ENCODE measurements around the gene FGFR2. TPM values are rescaled to one million over a fixed set of nuclear protein-coding genes. Genes with fewer than 3 reads are reported as not detected.

Gene FGFR2
- total and polyA plus RNA-seq, 9 donors: 0.42 to 18.2 (median 1.9) TPM

DNA sequence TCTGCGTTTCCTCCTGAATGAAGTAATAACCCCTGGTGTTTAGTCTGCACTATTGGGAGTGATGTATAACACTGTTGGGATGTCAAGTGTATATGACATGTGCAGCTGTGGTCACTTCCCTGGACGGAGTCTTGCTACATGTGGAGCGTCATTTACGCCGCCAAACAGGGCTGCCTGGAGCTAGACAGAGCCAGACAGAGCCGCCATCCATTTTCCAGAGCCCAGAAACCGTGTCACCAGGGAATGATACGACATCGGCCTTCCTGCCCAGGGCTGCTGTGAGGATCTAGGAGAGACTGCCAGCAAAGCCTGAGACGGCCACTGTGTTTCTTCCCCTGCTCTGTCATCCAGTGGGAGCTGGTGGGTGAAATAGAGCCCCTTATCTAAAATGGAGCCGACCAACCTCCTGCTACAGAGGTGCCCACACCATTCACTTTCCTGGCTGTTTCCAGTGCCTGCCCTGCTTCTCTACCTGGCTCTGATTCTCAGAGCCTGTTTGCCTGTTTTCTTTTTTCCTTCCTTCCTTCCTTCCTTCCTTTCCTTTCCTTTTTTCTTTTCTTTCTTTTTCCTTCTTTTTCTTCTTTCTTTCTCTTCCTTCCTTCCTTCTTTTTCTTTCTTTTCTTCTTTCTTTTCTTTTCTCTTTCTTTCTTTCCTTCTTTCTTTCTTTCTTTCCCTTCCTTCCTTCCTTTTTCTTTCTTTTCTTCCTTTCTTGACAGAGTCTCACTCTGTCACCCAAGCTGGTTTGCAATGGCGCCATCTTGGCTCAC, 13.3 kb upstream of the FGFR2 start:
- 44% methylated on average over 7 of the region's 12 CpGs for WGBS (ENCODE audit: insufficient coverage)
- Histone ChIP-seq H3K4me1 (ENCODE audit: control insufficient read depth, insufficient read depth, low read length) (peaks cover 23% of the 10 kb centered on the region), H3K4me3 (ENCODE audit: low read length) (no peak overlapping the region), H3K9me3 (replicated peaks; ENCODE audit: control insufficient read depth, low read depth, low read length) (no peaks in the 10 kb centered on the region), H3K27ac (ENCODE audit: low read length) (no peak overlapping the region), H3K27me3 (ENCODE audit: control insufficient read depth, insufficient read depth, low read length) (peaks cover 35% of the 10 kb centered on the region), H3K36me3 (ENCODE audit: control insufficient read depth, insufficient read depth, low read length) (no peaks in the 10 kb centered on the region)
- peak; percentile 11 for DNase-seq

DNA sequence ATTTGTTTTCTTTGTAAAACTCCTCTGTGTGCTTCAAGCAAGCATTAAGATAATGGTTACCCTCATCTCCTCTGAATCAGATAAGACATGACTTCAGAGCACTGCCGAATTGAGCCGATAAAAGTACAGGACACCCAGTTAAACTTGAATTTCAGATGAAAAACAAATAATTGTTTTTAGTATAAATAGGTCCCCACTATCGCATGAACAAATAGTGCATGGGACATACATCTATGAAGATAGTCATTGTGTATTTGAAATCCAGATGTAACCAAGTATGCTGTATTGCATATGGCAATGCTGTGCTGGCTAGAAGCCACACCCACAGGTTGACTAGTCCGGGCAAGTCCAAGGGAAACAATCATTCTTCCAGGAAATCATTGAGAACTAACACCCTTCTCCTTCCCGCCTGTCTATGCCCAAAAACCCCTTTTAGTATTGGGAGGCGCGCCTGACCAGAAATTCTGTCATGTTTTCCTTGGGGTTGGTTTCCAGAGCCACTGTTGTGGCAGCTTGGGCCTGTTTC, 12.6 kb upstream of the FGFR2 start:
- no peak overlapping the region for H3K27ac ChIP-seq (ENCODE audit: low read length)
- no peaks in the 10 kb centered on the region for H3K9me3 ChIP-seq (replicated peaks; ENCODE audit: control insufficient read depth, low read depth, low read length)
- no peaks in the 10 kb centered on the region for H3K36me3 ChIP-seq (ENCODE audit: control insufficient read depth, insufficient read depth, low read length)
- DNase-seq: no peak
- H3K4me1 ChIP-seq (ENCODE audit: control insufficient read depth, insufficient read depth, low read length): peaks cover 16% of the 10 kb centered on the region
- H3K4me3 ChIP-seq (ENCODE audit: low read length): no peak overlapping the region
- 100% methylated on average over 1 of the region's 7 CpGs for WGBS (ENCODE audit: insufficient coverage)
- peaks cover 39% of the 10 kb centered on the region for H3K27me3 ChIP-seq (ENCODE audit: control insufficient read depth, insufficient read depth, low read length)

DNA sequence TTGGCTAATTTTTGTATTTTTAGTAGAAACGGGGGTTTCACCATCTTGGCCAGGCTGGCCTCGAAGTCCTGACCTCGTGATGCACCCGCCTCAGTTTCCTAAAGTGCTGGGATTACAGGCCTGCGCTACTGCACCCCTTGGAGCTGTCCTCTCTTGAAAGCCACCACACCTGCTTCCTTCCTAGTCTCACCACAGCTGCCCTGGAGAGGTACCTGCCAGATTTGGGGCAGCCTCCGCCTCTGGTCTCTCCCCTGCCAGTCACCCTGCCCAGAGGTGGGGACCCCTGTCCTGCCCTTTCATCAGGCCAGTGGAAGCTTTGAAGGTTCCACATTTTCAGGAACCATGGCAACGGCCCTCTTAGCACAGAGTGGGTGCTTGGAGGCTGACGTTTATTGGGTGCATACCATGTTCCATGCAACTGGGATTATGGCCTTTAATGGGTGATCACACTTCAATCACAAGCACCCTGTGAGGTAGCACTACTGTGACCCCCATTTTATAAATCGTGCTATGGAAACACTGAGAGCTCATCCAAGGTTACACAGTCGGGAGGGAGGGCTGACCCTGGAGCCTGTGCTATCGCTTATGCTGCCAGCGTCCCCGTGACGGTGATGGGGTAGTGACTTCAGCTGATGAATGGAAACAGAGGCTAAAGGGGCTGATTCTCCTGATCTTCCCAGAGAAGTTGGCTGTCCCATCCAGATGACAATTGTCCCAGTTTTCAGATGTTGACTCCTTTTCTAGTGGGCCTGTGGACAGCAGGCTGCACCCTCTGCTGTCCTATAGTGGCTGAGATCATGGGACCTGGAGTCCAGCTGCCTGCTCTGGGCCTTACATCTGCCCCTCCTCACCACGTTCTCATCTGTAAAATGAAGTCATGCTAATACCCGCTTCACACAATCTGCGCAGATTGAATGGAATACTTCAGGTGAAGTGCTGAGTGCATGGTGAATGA, 11.5 kb upstream of the FGFR2 start:
- no peaks in the 10 kb centered on the region for H3K36me3 ChIP-seq (ENCODE audit: control insufficient read depth, insufficient read depth, low read length)
- H3K27me3 ChIP-seq (ENCODE audit: control insufficient read depth, insufficient read depth, low read length): peaks cover 42% of the 10 kb centered on the region
- 88% methylated on average over 13 of the region's 17 CpGs for WGBS (ENCODE audit: insufficient coverage)
- H3K4me3 ChIP-seq (ENCODE audit: low read length): no peak overlapping the region
- H3K9me3 ChIP-seq (replicated peaks; ENCODE audit: control insufficient read depth, low read depth, low read length): no peaks in the 10 kb centered on the region
- H3K4me1 ChIP-seq (ENCODE audit: control insufficient read depth, insufficient read depth, low read length): peaks cover 6% of the 10 kb centered on the region
- H3K27ac ChIP-seq (ENCODE audit: low read length): no peak overlapping the region
- DNase-seq: no peak

DNA sequence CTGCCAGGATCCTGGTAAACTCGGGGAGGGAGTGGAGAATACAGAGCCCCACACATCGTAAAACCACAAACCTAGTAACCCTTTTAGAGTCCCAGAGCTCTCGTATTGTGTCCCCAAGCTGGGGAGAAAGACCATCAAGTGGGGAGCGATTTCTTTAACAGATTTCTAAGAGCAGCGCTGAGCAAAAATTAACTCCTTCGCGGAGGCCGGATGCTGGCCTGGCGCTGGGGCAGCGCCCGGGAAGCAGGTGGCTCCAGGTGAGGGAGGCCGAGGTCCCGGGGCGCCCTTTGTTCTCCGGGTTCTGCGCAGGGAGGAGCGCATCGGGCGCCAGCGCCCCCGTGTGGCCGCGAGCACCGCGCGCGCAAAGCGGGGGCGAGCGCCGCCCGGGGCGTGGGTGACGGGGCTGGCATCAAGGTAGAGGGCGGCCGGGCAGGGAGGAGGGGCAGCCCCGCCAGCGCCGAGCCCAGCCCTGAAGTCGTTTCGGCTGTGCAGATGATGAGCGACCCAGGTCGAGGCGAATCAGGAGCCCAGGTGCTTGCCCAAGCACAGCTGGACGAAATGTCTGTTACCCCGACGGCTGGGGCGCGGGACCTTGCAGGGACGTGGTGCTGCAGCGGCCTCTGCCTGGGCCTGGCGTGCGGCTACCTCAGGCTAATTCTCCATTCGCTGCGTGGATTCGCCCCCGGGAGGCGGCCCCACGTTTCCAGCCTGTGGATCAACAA, 10.4 kb upstream of the FGFR2 start:
- H3K4me3 ChIP-seq (ENCODE audit: low read length): peak overlapping the region; percentile 8
- H3K27ac ChIP-seq (ENCODE audit: low read length): no peak overlapping the region
- H3K9me3 ChIP-seq (replicated peaks; ENCODE audit: control insufficient read depth, low read depth, low read length): no peaks in the 10 kb centered on the region
- H3K27me3 ChIP-seq (ENCODE audit: control insufficient read depth, insufficient read depth, low read length): peaks cover 45% of the 10 kb centered on the region
- H3K36me3 ChIP-seq (ENCODE audit: control insufficient read depth, insufficient read depth, low read length): no peaks in the 10 kb centered on the region
- peaks cover 3% of the 10 kb centered on the region for H3K4me1 ChIP-seq (ENCODE audit: control insufficient read depth, insufficient read depth, low read length)
- peak; percentile 26 for DNase-seq
- WGBS (ENCODE audit: insufficient coverage): 6% methylated on average over 56 of the region's 59 CpGs

DNA sequence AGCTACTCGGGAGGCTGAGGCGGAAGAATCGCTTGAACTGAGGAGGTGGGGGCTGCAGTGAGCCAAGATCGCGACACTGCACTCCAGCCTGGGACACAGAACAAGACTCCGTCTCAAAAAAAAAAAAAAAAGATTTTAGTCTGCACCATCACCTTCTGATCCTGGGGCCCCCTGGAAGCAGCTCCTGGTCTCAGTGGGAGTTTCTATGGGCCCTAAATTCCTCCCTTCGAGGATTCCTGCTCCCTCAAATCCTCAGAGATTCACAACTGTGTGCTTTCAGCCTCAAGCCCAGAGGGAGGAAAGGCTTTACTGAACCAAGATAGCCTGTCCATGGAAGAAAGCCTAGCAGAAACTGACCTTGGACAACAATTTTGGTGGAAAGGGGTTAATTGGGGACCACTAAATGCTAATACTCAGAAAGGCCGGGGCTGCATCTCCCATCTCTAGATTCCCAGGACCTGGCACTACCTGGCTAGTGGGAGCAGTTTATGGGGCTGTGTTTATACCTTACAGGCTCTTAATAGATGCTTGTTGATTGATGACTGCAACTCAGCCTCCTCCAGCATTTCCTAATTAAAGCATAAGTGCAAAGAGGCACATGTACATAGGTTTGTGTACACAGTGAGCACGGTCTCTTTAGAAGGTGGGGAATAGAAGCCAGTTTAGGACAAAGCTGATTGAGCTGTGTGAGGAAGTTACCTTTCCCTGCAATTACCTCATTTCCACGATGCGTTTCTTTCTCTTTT, 9.2 kb upstream of the FGFR2 start:
- Histone ChIP-seq H3K9me3 (replicated peaks; ENCODE audit: control insufficient read depth, low read depth, low read length) (no peaks in the 10 kb centered on the region), H3K27ac (ENCODE audit: low read length) (no peak overlapping the region), H3K27me3 (ENCODE audit: control insufficient read depth, insufficient read depth, low read length) (peaks cover 46% of the 10 kb centered on the region)

DNA sequence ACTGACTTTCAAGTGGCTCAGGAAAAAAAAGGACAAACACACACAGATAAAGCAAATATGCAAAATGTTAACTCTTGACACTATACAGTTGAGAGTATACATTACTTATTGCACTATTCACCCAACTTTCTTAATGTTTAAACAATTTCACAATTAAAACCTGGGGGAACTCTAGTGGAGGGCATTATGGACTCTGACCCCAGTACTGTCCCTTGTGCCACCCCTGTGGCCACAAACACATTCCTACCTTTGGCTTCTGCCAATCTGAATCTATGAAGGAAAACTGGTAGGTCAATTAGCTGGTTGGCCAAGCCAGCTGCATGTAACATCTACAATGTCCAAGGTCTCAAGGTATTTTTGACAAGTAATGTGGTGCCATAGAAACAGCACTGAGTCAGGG, 7.5 kb upstream of the FGFR2 start:
- peaks cover 63% of the 10 kb centered on the region for H3K27me3 ChIP-seq (ENCODE audit: control insufficient read depth, insufficient read depth, low read length)

More for the DNA sequence above, 9.2 kb upstream of the FGFR2 start:
- no peak for DNase-seq
- Histone ChIP-seq H3K4me3 (ENCODE audit: low read length) (no peak overlapping the region), H3K36me3 (ENCODE audit: control insufficient read depth, insufficient read depth, low read length) (no peaks in the 10 kb centered on the region), H3K4me1 (ENCODE audit: control insufficient read depth, insufficient read depth, low read length) (peaks cover 3% of the 10 kb centered on the region)
- WGBS (ENCODE audit: insufficient coverage): 64% methylated on average over 5 of the region's 11 CpGs

DNA sequence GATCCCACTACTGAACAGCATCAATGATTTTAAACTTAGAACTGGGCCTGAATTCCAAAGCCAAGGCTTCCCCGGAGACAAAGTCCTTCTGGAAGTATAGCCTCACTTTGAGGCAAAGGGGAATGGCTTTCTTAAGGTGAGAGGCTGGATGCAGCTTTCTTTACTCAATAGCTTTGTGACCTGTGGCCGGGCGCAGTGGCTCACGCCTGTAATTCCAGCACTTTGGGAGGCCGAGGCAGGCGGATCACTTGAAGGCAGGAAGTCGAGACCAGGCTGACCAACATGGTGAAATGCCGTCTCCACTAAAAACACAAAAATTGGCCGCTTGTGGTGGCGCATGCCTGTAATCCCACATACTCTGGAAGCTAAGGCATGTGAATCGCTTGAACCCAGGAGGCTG, 3.2 kb upstream of the FGFR2 start:
- H3K4me1 ChIP-seq (ENCODE audit: control insufficient read depth, insufficient read depth, low read length): peaks cover 15% of the 10 kb centered on the region
- no peak overlapping the region for H3K27ac ChIP-seq (ENCODE audit: low read length)
- H3K9me3 ChIP-seq (replicated peaks; ENCODE audit: control insufficient read depth, low read depth, low read length): no peaks in the 10 kb centered on the region
- H3K36me3 ChIP-seq (ENCODE audit: control insufficient read depth, insufficient read depth, low read length): no peaks in the 10 kb centered on the region
- no peak overlapping the region for H3K4me3 ChIP-seq (ENCODE audit: low read length)
- H3K27me3 ChIP-seq (ENCODE audit: control insufficient read depth, insufficient read depth, low read length): peaks cover 61% of the 10 kb centered on the region
- no peak for DNase-seq
- WGBS (ENCODE audit: insufficient coverage): 94% methylated on average over 11 of the region's 11 CpGs

More for the DNA sequence above, 7.5 kb upstream of the FGFR2 start:
- no peaks in the 10 kb centered on the region for H3K9me3 ChIP-seq (replicated peaks; ENCODE audit: control insufficient read depth, low read depth, low read length)
- H3K4me3 ChIP-seq (ENCODE audit: low read length): no peak overlapping the region
- peaks cover 3% of the 10 kb centered on the region for H3K4me1 ChIP-seq (ENCODE audit: control insufficient read depth, insufficient read depth, low read length)
- no peak overlapping the region for H3K27ac ChIP-seq (ENCODE audit: low read length)
- no peaks in the 10 kb centered on the region for H3K36me3 ChIP-seq (ENCODE audit: control insufficient read depth, insufficient read depth, low read length)
- DNase-seq: no peak

DNA sequence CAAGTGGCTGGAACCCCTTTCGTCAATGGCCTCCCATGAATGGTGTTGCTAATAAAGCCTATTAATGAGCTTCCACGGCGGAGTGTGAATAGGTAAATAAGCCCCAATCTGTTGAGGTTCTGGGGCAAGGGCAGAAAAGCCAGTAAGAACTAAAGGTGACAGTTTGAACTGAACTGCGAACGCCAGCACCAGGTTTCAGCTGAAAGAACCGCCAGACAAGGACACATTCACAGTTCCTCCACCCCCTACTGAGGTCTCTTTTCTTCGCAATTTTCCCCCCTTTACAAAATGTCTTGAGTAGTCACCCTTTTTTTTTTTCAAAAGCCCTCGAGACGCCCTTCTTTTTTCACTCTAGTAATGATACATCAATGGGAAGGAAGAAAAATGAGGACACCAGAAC, 2.4 kb upstream of the FGFR2 start:
- Histone ChIP-seq H3K4me3 (ENCODE audit: low read length) (no peak overlapping the region), H3K36me3 (ENCODE audit: control insufficient read depth, insufficient read depth, low read length) (no peaks in the 10 kb centered on the region), H3K27ac (ENCODE audit: low read length) (no peak overlapping the region), H3K9me3 (replicated peaks; ENCODE audit: control insufficient read depth, low read depth, low read length) (no peaks in the 10 kb centered on the region), H3K4me1 (ENCODE audit: control insufficient read depth, insufficient read depth, low read length) (peaks cover 15% of the 10 kb centered on the region), H3K27me3 (ENCODE audit: control insufficient read depth, insufficient read depth, low read length) (peaks cover 64% of the 10 kb centered on the region)
- 46% methylated on average over 4 of the region's 9 CpGs for WGBS (ENCODE audit: insufficient coverage)
- DNase-seq: no peak

DNA sequence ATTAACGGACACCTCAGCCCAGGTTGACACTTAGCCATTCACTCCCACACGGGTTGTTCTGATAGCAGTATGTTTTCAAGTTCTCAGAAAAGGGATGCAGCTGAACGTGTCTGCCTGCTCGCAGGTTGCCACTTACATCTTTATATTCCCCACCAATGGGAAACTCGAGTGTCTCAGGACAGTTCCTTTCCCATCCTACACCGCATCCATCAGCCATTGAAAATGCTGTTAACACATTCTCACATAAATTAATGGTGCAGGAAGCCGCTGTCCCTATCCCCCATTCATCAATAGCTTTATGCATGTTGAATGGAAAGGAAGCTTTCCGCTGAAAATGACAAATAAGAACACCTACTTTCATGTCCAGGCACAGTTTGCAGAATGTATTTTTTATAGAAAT, 1.7 kb upstream of the FGFR2 start:
- WGBS (ENCODE audit: insufficient coverage): no CpG with 5 or more reads among the region's 8 CpGs
- H3K4me3 ChIP-seq (ENCODE audit: low read length): no peak overlapping the region
- H3K27ac ChIP-seq (ENCODE audit: low read length): no peak overlapping the region
- no peak for DNase-seq
- H3K27me3 ChIP-seq (ENCODE audit: control insufficient read depth, insufficient read depth, low read length): peaks cover 70% of the 10 kb centered on the region
- peaks cover 15% of the 10 kb centered on the region for H3K4me1 ChIP-seq (ENCODE audit: control insufficient read depth, insufficient read depth, low read length)
- H3K9me3 ChIP-seq (replicated peaks; ENCODE audit: control insufficient read depth, low read depth, low read length): no peaks in the 10 kb centered on the region
- no peaks in the 10 kb centered on the region for H3K36me3 ChIP-seq (ENCODE audit: control insufficient read depth, insufficient read depth, low read length)

Measured in muscle of leg (tissue), 11 donors.